Activated T-cell treated with anti-CD3 and anti-CD28 coated beads for 48 hours (primary cell): Measurements from ENCODE around the gene IDH2.
"Not testable (repeated sequence)": the region's sequence is repeated elsewhere in the genome, so short reads cannot be mapped to it uniquely, and the experiment has no call there.

ENCODE experiments used
- DNase-seq: peaks from one replicate; pipeline ENCODE4 v3.0.0-alpha.2; 2020; ENCODE audit warnings: low read depth

IDH2 gene

DNA sequence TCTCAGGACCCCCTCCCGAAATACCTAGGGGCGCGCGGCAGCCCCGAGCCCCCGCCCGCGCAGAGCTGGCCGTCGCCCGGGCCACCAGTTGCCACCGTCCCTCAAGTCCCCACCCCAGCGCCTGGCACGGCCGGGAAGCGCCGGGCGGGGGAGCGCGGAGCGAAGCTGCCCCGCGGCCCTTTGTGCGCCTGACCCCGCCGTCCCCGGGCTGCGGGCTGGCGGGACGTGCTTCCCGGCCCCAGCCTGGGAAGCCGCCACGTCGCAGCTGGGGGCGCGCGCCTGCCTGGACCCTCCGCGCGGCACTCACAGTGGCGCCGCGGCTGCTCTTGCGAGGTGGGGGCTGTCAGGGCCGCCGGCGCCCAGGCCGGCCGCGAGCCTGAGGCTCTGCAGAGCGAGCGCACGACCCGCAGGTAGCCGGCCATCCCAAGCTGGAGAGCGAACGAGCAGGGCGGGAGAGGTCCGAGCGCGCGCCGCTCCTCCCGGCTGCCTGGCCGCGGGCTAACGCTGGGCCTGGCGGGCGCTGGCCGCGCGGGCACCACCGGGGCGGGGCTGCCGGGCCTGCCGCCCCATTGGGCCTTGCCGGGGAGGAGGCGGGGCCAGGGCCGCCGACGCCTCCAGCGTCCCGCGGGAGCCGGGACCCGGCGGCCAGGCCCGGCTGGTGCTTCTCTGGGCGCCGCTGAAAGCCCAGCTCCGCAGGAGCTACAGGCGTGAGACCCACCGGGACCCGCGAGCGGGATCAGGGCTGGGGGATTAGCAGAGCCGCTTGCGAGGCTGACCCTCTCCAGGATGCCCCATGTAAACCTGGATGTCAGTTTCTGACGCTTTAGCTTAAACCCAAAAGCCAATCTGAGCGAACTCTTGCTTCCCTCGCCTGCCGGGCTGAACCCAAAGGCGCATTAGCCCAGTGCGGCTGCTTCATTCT, at the start of gene IDH2:
Gene IDH2, minus strand, starts transcription at position 500 of the 922 bp plus-strand sequence. Its CDS starts 78 bp downstream, at position 422.
- DNase-seq: peak; percentile 77

DNA sequence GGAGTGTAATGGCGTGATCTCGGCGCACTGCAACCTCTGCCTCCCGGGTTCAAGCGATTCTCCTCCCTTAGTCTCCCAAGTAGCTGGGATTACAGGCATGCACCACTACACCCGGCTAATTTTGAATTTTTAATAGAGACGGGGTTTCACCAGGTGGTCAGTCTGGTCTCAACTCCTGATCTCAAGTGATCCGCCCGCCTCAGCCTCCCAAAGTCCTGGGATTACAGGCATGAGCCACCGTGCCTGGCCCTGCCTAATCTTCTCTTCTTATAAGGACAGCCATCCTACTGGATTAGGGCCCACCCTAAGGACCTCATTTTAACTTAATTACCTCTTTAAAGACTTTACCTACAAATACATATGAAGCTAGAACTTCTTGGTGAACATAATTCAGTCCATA, 48.3 kb upstream of the IDH2 start:
- DNase-seq: not testable (repeated sequence)

DNA sequence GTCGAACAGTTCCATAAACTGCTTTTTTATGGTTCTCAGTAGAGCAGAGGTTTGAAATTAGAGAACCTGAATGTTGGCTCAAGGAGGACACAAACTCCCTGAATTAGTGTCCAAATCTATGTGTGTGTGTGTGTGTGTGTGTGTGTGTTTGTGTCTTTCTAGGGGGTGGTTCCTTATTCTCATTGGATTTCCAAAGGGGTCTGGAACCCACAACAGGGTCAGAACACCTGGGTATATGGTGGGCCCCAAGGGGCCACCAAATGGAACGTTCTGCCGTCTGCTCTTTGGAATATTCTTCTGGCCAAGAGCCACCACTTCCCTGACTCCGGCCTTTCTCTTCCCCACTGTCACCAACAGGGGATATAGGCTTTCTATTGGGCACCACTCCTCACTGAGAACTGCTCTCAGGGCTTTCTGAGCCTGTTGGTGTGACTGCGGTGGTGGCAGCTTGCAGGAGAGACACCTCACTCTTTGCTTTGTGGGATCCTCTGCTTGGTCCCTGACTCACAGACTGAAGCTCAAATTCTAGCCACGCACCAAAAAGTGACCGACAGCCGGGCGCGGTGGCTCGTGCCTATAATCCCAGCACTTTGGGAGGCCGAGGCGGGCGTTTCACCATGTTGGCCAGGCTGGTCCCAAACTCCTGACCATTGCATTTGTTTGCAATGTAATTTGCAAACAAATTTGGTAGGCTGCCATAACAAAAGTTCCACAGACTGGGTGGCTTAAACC, 47.5 kb upstream of the IDH2 start:
- DNase-seq: no peak

- DNase-seq: not testable (repeated sequence)
Observed at GRCh38 chr15:90146198-90146761, 44.0 kb upstream of the IDH2 start.

DNA sequence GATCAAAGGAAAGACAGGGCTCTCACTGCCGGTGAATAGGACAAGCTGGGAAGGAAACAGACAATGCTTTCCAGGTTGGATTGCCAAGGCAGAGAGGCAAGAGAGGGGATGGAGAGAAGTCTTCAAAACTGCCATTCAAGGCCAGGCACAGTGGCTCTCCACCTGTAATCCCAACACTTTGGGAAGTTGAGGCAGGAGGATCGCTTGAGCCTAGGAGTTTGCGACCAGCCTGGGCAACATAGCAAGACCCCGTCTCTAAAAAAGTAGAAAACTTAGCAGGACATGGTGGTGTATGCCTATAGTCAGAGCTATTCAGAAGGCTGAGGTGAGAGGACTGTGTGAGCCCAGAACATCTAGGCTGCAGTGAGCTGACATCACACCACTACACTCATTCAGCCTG, 43.5 kb upstream of the IDH2 start:
- DNase-seq: no peak

- DNase-seq: no peak
Observed at GRCh38 chr15:90145259-90145658, 43.0 kb upstream of the IDH2 start.

DNA sequence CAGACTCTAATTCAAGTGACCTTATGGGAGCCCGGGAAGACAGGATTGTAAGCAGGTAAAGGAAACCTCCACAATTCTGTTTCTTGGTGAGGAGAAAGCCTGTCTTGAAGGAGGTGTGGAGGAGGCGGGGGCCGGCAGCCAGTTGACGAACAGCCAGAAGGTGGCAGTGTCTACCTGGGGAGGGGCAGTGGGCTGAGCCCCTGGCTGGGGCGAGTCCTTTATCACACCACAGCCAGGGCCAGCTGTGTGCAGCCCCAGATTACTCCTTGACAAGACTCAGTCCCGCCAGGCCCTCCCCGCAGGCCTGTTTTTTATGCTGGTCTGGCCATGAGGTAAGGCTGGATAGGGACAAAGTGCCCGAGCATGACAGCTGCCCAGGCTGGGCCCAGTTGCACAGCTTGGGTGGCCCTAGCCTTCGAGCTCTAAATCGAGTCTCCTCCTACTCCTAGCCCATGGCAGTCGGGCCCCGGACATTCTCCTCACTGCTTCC, 40.9 kb upstream of the IDH2 start:
- peak; percentile 67 for DNase-seq

GRCh38 chr15:90142216-90143165, 40.2 kb upstream of the IDH2 start:
- DNase-seq: peak; percentile 27

- no peak for DNase-seq
Observed at GRCh38 chr15:90141646-90142045, 39.4 kb upstream of the IDH2 start.

DNA sequence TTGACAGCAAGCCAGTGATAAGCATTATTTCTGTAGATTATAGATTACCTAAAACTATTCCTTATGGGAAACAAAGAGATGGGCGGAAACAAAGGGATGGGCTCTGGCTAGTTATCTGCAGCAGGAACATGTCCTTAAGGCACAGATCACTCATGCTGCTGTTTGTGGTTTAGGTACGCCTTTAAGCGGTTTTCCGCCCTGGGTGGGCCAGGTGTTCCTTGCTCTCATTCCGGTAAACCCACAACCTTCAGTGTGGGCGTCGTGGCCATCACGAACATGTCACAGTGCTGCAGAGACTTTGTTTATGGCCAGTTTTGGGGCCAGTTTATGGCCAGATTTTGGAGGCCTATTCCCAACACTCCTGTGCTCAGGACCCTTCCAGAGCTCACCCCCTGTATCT, 37.3 kb upstream of the IDH2 start:
- DNase-seq: peak; percentile 23

- DNase-seq: no peak
Observed at GRCh38 chr15:90138071-90138833, 36.0 kb upstream of the IDH2 start.

DNA sequence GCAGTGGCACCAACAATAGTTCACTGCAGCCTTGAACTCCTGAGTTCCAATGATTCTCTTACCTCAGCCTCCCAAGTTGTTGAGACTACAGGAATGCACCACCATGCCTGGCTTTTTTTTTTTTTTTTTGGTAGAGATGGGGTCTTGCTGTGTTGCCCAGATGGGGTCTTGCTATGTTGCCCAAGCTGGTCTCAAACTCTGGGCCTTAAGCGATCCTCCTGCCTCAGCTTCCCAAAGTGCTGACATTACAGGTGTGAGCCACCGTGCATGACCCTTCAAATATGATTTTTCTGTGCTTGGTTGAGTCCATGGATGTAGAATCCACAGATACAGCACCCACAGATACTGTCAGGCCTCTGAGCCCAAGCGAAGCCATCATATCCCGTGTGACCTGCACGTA, 30.2 kb upstream of the IDH2 start:
- no peak for DNase-seq

GRCh38 chr15:90131848-90132247, 29.6 kb upstream of the IDH2 start:
- no peak for DNase-seq

GRCh38 chr15:90130291-90130690, 28.0 kb upstream of the IDH2 start:
- DNase-seq: no peak

GRCh38 chr15:90126596-90127435, 24.5 kb upstream of the IDH2 start:
- no peak for DNase-seq

- no peak for DNase-seq
Observed at GRCh38 chr15:90126022-90126421, 23.8 kb upstream of the IDH2 start.

- no peak for DNase-seq
Observed at GRCh38 chr15:90124507-90124906, 22.2 kb upstream of the IDH2 start.

DNA sequence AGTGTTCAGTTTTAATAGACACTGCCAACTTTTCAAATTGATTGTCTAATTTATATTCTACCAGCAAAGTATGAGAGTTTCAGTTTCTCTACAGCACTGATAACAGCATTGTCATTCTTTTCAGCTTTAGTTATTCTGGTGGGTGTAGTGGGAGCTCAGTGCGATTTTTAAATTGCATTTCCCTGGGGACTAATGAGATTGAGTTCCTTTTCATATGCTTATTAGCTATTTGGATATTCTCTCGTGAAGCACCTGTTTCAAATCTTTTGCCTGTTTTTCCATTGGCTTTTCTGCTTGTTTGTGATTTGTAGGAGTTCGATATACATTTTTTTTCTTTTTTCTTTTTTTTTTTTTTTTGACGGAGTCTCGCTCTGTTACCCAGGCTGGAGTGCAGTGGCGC, 18.8 kb upstream of the IDH2 start:
- no peak for DNase-seq

GRCh38 chr15:90119367-90119766, 17.1 kb upstream of the IDH2 start:
- DNase-seq: no peak

DNA sequence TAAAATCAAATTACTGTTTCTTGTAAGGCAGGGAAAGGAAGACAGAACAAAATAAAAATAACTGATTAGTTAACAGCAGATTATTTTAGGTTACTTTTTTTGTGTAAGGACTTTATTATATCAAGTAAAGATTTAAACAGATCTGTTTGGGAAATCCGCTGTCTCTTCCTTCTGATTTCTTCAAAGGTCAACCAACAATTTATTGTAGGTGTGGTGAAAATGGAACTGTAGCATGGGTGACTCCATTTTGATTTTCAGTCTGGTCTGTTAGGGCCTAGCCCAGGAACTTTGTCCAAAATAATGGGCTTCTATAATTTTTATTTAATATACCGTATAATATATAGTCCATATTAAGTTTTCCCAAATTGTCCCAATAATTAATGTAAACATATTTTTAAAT, 13.5 kb upstream of the IDH2 start:
- no peak for DNase-seq
